RWPE2 (cell line): ENCODE results near the gene CHST14.
A peak's percentile ranks its signal among the peaks of the same experiment; 100 is the strongest.

Source experiments
- ATAC-seq: fragments of 200-7000 bp; cut with Tn5 transposase; 3 replicates; pipeline ENCODE4 v1.9.1; 2021; ENCODE audit warnings: low read depth
- DNase-seq: peaks from one replicate; pipeline ENCODE4 v3.0.0-alpha.2; 2020; ENCODE audit warnings: low spot score
- H3K27ac ChIP-seq: fragments of 450-650 bp; 2 replicates; pipeline ENCODE4 v1.5.1; 2017; ENCODE audit warnings: mild to moderate bottlenecking; ENCODE audit not compliant: poor library complexity, severe bottlenecking
- H3K27me3 ChIP-seq: fragments of 250-450 bp; sonication (Bioruptor Pico); 2 replicates; pipeline ENCODE4 v1.5.1; 2021; ENCODE audit warnings: mild to moderate bottlenecking, moderate library complexity; ENCODE audit not compliant: insufficient read depth, poor library complexity, severe bottlenecking
- H3K36me3 ChIP-seq: fragments of 250-450 bp; sonication (Bioruptor Pico); 2 replicates; pipeline ENCODE4 v1.5.1; 2020; ENCODE audit warnings: low read depth, mild to moderate bottlenecking, moderate library complexity
- H3K4me1 ChIP-seq: fragments of 250-450 bp; sonication (Bioruptor Pico); 2 replicates; pipeline ENCODE4 v1.5.1; 2021; ENCODE audit warnings: mild to moderate bottlenecking, moderate library complexity; ENCODE audit not compliant: insufficient read depth, poor library complexity, severe bottlenecking
- H3K4me3 ChIP-seq: fragments of 250-450 bp; sonication (Bioruptor Pico); 2 replicates; pipeline ENCODE4 v1.5.1; 2021; ENCODE audit warnings: mild to moderate bottlenecking, moderate library complexity; ENCODE audit not compliant: severe bottlenecking
- H3K9me3 ChIP-seq: fragments of 250-450 bp; sonication (Bioruptor Pico); 2 replicates; pipeline ENCODE4 v1.5.1; 2021; ENCODE audit warnings: mild to moderate bottlenecking, moderate library complexity; ENCODE audit not compliant: severe bottlenecking
- TF ChIP-seq, protein P1 (sequence below): fragments of 450-650 bp; IDR thresholded peaks from one replicate; pipeline ENCODE4 v1.5.1; 2017; ENCODE audit warnings: mild to moderate bottlenecking, moderate library complexity; ENCODE audit not compliant: poor library complexity, severe bottlenecking

CHST14 gene

DNA sequence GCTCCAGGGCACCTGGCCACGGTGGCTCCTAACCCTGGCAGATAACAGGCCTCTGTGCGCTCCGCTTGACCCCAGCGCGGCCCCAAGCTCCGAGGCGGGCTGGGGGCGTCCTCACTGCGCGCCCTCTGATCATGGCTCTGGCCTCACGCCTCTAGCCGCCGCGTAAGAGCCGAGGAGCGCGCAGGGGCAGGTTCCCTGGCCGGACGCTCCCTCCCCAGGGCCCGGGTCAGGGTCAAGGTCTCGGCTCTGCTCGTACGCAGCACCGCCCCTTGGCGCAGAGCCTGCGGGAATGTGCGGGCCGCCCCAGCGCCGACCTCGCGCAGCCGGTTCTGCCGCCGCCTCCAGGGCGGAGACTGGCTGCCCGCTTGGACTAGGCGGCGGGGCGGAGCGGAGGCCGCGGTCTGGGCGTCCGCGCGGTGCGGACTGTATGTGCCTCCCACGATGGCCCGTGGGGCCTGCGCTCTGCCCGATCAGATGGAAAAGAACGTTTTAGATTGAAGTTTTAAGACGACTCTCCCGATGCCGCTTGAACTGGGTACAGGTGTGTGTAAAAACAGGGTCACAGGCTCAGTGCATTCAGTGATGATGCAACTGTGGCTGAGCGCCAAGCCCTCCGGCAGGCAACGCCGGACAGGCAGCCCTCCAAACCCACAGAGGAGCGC is 40.8 kb downstream of the CHST14 start:
- Histone ChIP-seq H3K27ac (no peak overlapping the region), H3K4me3 (peak overlapping the region; percentile 21), H3K4me1 (peaks cover 4% of the 10 kb centered on the region), H3K36me3 (no peaks in the 10 kb centered on the region), H3K27me3 (no peaks in the 10 kb centered on the region), H3K9me3 (no peaks in the 10 kb centered on the region)
- DNase-seq (no peak), ATAC-seq (peak; percentile 80)
- TF ChIP-seq, protein P1, sequence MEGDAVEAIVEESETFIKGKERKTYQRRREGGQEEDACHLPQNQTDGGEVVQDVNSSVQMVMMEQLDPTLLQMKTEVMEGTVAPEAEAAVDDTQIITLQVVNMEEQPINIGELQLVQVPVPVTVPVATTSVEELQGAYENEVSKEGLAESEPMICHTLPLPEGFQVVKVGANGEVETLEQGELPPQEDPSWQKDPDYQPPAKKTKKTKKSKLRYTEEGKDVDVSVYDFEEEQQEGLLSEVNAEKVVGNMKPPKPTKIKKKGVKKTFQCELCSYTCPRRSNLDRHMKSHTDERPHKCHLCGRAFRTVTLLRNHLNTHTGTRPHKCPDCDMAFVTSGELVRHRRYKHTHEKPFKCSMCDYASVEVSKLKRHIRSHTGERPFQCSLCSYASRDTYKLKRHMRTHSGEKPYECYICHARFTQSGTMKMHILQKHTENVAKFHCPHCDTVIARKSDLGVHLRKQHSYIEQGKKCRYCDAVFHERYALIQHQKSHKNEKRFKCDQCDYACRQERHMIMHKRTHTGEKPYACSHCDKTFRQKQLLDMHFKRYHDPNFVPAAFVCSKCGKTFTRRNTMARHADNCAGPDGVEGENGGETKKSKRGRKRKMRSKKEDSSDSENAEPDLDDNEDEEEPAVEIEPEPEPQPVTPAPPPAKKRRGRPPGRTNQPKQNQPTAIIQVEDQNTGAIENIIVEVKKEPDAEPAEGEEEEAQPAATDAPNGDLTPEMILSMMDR: no peak

DNA sequence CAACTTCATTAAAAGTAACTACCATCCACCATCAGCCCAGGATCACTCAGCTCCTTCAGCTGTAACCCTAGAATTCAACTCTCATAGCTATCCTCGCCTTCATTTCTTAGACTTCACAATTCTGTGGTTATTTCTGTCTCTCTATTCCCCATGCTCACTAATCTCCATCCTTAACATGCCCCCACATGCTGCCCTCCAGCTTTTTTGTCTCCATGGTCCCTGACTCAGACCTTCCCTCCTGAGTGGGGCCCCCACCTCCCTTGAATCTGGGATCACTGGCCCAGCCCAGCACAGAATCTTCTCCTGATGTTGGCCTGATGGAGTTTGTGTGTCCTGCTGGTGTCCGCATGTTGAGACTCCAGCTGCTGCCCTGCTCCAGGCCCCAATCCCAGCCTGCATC is 41.7 kb downstream of the CHST14 start:
- no peak overlapping the region for H3K27ac ChIP-seq
- H3K27me3 ChIP-seq: no peaks in the 10 kb centered on the region
- H3K4me3 ChIP-seq: no peak overlapping the region
- H3K36me3 ChIP-seq: no peaks in the 10 kb centered on the region
- ATAC-seq (peak; percentile 18; the same call in 2 of the 3 replicates), DNase-seq (no peak)
- TF ChIP-seq, protein P1: no peak
- H3K4me1 ChIP-seq: peaks cover 4% of the 10 kb centered on the region
- H3K9me3 ChIP-seq: no peaks in the 10 kb centered on the region

DNA sequence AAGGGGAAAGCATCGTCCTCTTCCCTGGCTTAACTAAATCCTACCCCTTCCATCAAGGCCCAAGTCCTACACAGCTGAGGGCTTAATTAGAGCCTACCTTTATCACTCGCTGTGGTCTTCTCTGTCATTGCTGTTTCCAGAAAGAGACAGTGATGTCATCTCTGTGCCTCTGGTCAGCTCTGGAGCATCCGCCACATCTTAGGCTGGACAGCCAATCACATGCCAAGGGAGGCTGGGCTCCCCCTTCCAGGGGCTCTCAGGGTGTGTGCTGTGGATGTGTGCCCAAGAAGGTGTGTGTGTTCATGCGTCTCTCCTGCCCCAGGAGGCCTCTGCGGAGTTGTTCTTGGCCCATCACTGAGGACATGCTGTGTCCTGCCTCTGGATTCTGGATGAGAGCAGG is 42.8 kb downstream of the CHST14 start:
- Histone ChIP-seq H3K4me1 (peaks cover 4% of the 10 kb centered on the region), H3K9me3 (no peaks in the 10 kb centered on the region), H3K27ac (no peak overlapping the region), H3K4me3 (no peak overlapping the region), H3K27me3 (no peaks in the 10 kb centered on the region), H3K36me3 (no peaks in the 10 kb centered on the region)
- no peak for DNase-seq
- TF ChIP-seq, protein P1: no peak
- ATAC-seq: no peak

DNA sequence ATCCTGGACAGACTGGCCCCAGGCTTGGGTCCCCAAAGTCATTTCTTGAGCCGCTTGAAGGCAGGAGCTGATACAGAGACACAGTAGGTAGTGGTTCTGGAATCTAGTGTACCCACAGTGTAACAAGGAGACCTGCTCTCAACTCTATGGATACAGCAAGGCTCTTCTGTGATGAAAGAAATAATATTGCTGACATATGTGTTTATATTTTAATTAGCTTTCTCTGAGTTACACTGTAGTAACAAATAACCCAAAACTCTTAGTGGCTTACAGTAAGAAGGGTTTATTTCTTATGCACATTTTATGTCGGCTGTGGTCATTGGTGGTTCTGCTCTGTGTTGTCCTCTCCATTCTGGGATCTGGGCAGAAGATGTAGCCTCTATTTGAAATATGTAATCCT is 45.5 kb downstream of the CHST14 start:
- DNase-seq: no peak
- H3K27ac ChIP-seq: no peak overlapping the region

More for the DNA sequence above, 45.5 kb downstream of the CHST14 start:
- peaks cover 3% of the 10 kb centered on the region for H3K27me3 ChIP-seq
- no peak overlapping the region for H3K4me3 ChIP-seq
- H3K4me1 ChIP-seq: peaks cover 4% of the 10 kb centered on the region
- ATAC-seq: no peak
- H3K9me3 ChIP-seq: no peaks in the 10 kb centered on the region
- TF ChIP-seq, protein P1: no peak
- H3K36me3 ChIP-seq: no peaks in the 10 kb centered on the region
